IMR-90 (cell line): Measurements from ENCODE around the gene ANTXRL. TPM values are rescaled to one million over a fixed set of nuclear protein-coding genes. Genes with fewer than 3 reads are reported as not detected.
"Not testable (repeated sequence)": the region's sequence is repeated elsewhere in the genome, so short reads cannot be mapped to it uniquely, and the experiment has no call there.

Experiments used
- ATAC-seq: fragments of 200-7000 bp; cut with Tn5 transposase; 2 replicates; pipeline ENCODE4 v1.9.1; 2020; ENCODE audit warnings: low read depth, mild to moderate bottlenecking, moderate library complexity
- BruUV-seq: library from RNA; stranded (reverse); fragments of 400-500 nt; replicated peaks from 2 replicates; lab custom pipeline; 2021; lab: Mats Ljungman, UMichigan
- CTCF ChIA-PET: fragments of 300-600 bp; formaldehyde crosslinking; extraction: SDS; loops from one replicate; lab custom pipeline; 2021; ENCODE audit warnings: antibody characterized with exemption; lab: Yijun Ruan, JAX
- POLR2A ChIA-PET: fragments of 300-600 bp; sonication (Branson Sonifier 250); formaldehyde crosslinking; loops from one replicate; lab custom pipeline; 2022; ENCODE audit warnings: antibody characterized with exemption; ENCODE audit not compliant: unreplicated experiment; lab: Charles Lee
- DNase-seq: peaks from one replicate; pipeline ENCODE4 v3.0.0; 2013
- H2AFZ ChIP-seq: replicated peaks from 2 replicates; pipeline ENCODE3; 2013; ENCODE audit warnings: low read length, mild to moderate bottlenecking; ENCODE audit not compliant: poor library complexity
- H2AK5ac ChIP-seq: 2 replicates; pipeline ENCODE4 v1.6.1; 2013; ENCODE audit warnings: low read depth, low read length, inconsistent platforms
- H2AK9ac ChIP-seq: replicated peaks from 2 replicates; pipeline ENCODE3; 2013; ENCODE audit warnings: mild to moderate bottlenecking, low read depth, low read length, moderate library complexity; ENCODE audit not compliant: poor library complexity
- H2BK120ac ChIP-seq: 2 replicates; pipeline ENCODE4 v1.6.1; 2013; ENCODE audit warnings: low read depth, low read length, inconsistent platforms
- H2BK15ac ChIP-seq: 3 replicates; pipeline ENCODE4 v1.6.1; 2013; ENCODE audit warnings: low read depth, low read length, inconsistent platforms
- H2BK20ac ChIP-seq: 2 replicates; pipeline ENCODE4 v1.6.1; 2013; ENCODE audit warnings: low read depth, mild to moderate bottlenecking, inconsistent platforms, low read length, moderate library complexity
- H2BK5ac ChIP-seq: 2 replicates; pipeline ENCODE4 v1.6.1; 2013; ENCODE audit warnings: mild to moderate bottlenecking, low read depth, low read length, inconsistent platforms; ENCODE audit not compliant: poor library complexity, severe bottlenecking
- H3K14ac ChIP-seq: replicated peaks from 2 replicates; pipeline ENCODE4 v1.6.1; 2013; ENCODE audit warnings: low read depth, low read length, inconsistent platforms
- H3K18ac ChIP-seq: 2 replicates; pipeline ENCODE4 v1.6.1; 2013; ENCODE audit warnings: low read depth, low read length, control low read depth
- H3K23ac ChIP-seq: 2 replicates; pipeline ENCODE4 v1.6.1; 2013; ENCODE audit warnings: low read depth, low read length, inconsistent platforms
- H3K27ac ChIP-seq: 2 replicates; pipeline ENCODE4 v1.5.1; 2013; ENCODE audit warnings: mild to moderate bottlenecking, control low read depth, low read length; ENCODE audit not compliant: insufficient read depth
- H3K27me3 ChIP-seq: 2 replicates; pipeline ENCODE4 v1.6.1; 2013; ENCODE audit warnings: low read length; ENCODE audit not compliant: control insufficient read depth, insufficient read depth
- H3K36me3 ChIP-seq: 2 replicates; pipeline ENCODE4 v1.6.1; 2013; ENCODE audit warnings: low read length, mixed read lengths; ENCODE audit not compliant: control insufficient read depth, insufficient read depth
- H3K4ac ChIP-seq: 2 replicates; pipeline ENCODE4 v1.6.1; 2013; ENCODE audit warnings: low read depth, low read length, inconsistent platforms
- H3K4me1 ChIP-seq: 2 replicates; pipeline ENCODE4 v1.6.1; 2013; ENCODE audit warnings: low read length, mixed read lengths; ENCODE audit not compliant: control insufficient read depth, insufficient read depth
- H3K4me2 ChIP-seq: 2 replicates; pipeline ENCODE4 v1.6.1; 2013; ENCODE audit warnings: low read depth, mild to moderate bottlenecking, control low read depth, low read length, moderate library complexity
- H3K4me3 ChIP-seq: 2 replicates; pipeline ENCODE4 v1.5.1; 2013; ENCODE audit warnings: low read depth, mild to moderate bottlenecking, control low read depth, low read length, moderate library complexity; ENCODE audit not compliant: insufficient read depth
- H3K56ac ChIP-seq: 2 replicates; pipeline ENCODE4 v1.6.1; 2013; ENCODE audit warnings: low read length, inconsistent platforms; ENCODE audit not compliant: insufficient read depth; ENCODE audit errors: extremely low read depth
- H3K79me1 ChIP-seq, 2 experiments: 2 replicates each; pipeline ENCODE4 v1.6.1; 2013; ENCODE audit warnings: low read length in 2 of 2, inconsistent platforms in 1 of 2, low read depth in 1 of 2
- H3K9ac ChIP-seq: 2 replicates; pipeline ENCODE4 v1.6.1; 2013; ENCODE audit warnings: low read depth, low read length, control low read depth
- H3K9me1 ChIP-seq: 2 replicates; pipeline ENCODE4 v1.6.1; 2013; ENCODE audit warnings: low read length, inconsistent platforms; ENCODE audit not compliant: insufficient read depth
- H3K9me3 ChIP-seq: 2 replicates; pipeline ENCODE4 v1.6.1; 2013; ENCODE audit warnings: low read length; ENCODE audit not compliant: control insufficient read depth, insufficient read depth
- H4K20me1 ChIP-seq: 2 replicates; pipeline ENCODE4 v1.6.1; 2013; ENCODE audit warnings: low read length, inconsistent platforms; ENCODE audit not compliant: insufficient read depth
- H4K5ac ChIP-seq: 2 replicates; pipeline ENCODE4 v1.6.1; 2013; ENCODE audit warnings: mild to moderate bottlenecking, low read depth, low read length, control low read depth
- H4K8ac ChIP-seq, 2 experiments: 2 replicates each; pipeline ENCODE4 v1.6.1; 2013; ENCODE audit warnings: low read depth in 2 of 2, low read length in 2 of 2, control low read depth in 1 of 2, inconsistent platforms in 1 of 2
- H4K91ac ChIP-seq: 2 replicates; pipeline ENCODE4 v1.6.1; 2013; ENCODE audit warnings: low read depth, low read length, inconsistent platforms; ENCODE audit not compliant: insufficient read depth
- POLR2A ChIP-seq: IDR thresholded peaks from 2 replicates; pipeline ENCODE4 v1.6.1; 2012; ENCODE audit warnings: mild to moderate bottlenecking, low read depth, low read length
- SMC3 ChIP-seq: fragments of 150-350 bp; IDR thresholded peaks from 2 replicates; pipeline ENCODE4 v1.6.1; 2016; ENCODE audit warnings: low read depth, mild to moderate bottlenecking, antibody characterized with exemption, low read length, moderate library complexity
- WGBS, 2 experiments: methylation state at CpG; one replicate each; pipeline versions ENCODE4 v1.1.5 to v1.1.7; 2013; ENCODE audit warnings: missing lambda C conversion rate in 2 of 2; ENCODE audit not compliant: insufficient read length in 1 of 2; ENCODE audit errors: extremely low coverage in 2 of 2; 5-methylcytosine and 5-hydroxymethylcytosine counted together
- dilution Hi-C: fragments of 300-500 bp; cut with HindIII; formaldehyde crosslinking; loops from one replicate; pipeline ENCODE4 v1.14.3; 2018; ENCODE audit warnings: low sequenced_read_pairs; ENCODE audit not compliant: unreplicated experiment
- in situ Hi-C: fragments of 300-500 bp; cut with MboI; formaldehyde crosslinking; loops from 3 replicates; pipeline ENCODE4 v1.14.3; 2019; ENCODE audit warnings: low sequenced_read_pairs, inconsistent platforms, mixed read lengths
- intact Hi-C: fragments of 100-400 bp; cut with micrococcal nuclease; formaldehyde crosslinking; loops from 2 replicates; pipeline ENCODE4 v1.10.0; 2022
- polyA plus RNA-seq, 3 experiments: library from polyadenylated mRNA; depleted of rRNA; stranded (reverse); fragments of >200 nt; gene quantifications; 2 replicates each; pipeline ENCODE4 v1.2.3, GENCODE V29; 2012; ENCODE audit warnings: low replicate concordance in 1 of 3
- total RNA-seq: library from RNA; depleted of rRNA; stranded (reverse); fragments of >200 nt; gene quantifications from 2 replicates; pipeline ENCODE4 v1.2.3, GENCODE V29; 2012

ANTXRL gene
- total and polyA plus RNA-seq, 2 of the 4 experiments (the other 2 are of a cell fraction), result not detected

- no peak overlapping the region for H3K4me3 ChIP-seq
- peaks cover 3% of the 10 kb centered on the region; the same call in 1 of the 2 replicates for H3K27me3 ChIP-seq
- TF ChIP-seq POLR2A, result no peak
- no peak for TF ChIP-seq SMC3
- H2BK20ac ChIP-seq, result no peak overlapping the region
- no peaks in the 10 kb centered on the region for H3K36me3 ChIP-seq
- no TSS peak for BruUV-seq
- ChIA-PET CTCF (no interaction called here), POLR2A (no interaction called here)
- H2BK120ac ChIP-seq, result no peak overlapping the region
- no peaks in the 10 kb centered on the region for H3K79me1 ChIP-seq
- H3K18ac ChIP-seq, result no peak overlapping the region
- no peak overlapping the region for H3K27ac ChIP-seq
- no peak overlapping the region; the same call in 1 of the 2 replicates for H2AK5ac ChIP-seq
- peaks cover 8% of the 10 kb centered on the region; the same call in 1 of the 2 replicates for H3K9me1 ChIP-seq
- in situ Hi-C loops, result no loop called here
- H3K4me2 ChIP-seq, result no peak overlapping the region
- H3K14ac ChIP-seq, result no peak overlapping the region
- H3K4ac ChIP-seq, result no peak overlapping the region
- H3K9ac ChIP-seq, result no peak overlapping the region
- DNase-seq (no peak), ATAC-seq (no peak)
- no peak overlapping the region for H4K91ac ChIP-seq
- H4K20me1 ChIP-seq, result no peaks in the 10 kb centered on the region
- H3K9me3 ChIP-seq, result no peaks in the 10 kb centered on the region
- H4K5ac ChIP-seq, result no peak overlapping the region
- H2AFZ ChIP-seq, result peak overlapping the region; percentile 32
- no peak overlapping the region for H3K56ac ChIP-seq
- no peak overlapping the region for H2AK9ac ChIP-seq
- intact Hi-C loops, result no loop called here
- H3K23ac ChIP-seq, result no peak overlapping the region
- 88% methylated on average over 3 of the region's 10 CpGs; no CpG with 5 or more reads in 1 of the 2 experiments for WGBS, 2 experiments
- dilution Hi-C loops, result no loop called here
- H4K8ac ChIP-seq, result no peak overlapping the region
- peak overlapping the region; percentile 50 for H2BK5ac ChIP-seq
- no peaks in the 10 kb centered on the region for H3K4me1 ChIP-seq
- H2BK15ac ChIP-seq, result no peak overlapping the region
Measured at GRCh38 chr10:46268076-46268881, 18.5 kb upstream of the ANTXRL start.

GRCh38 chr10:46269554-46270053, 17.2 kb upstream of the ANTXRL start:
- H3K4ac ChIP-seq, H2AK5ac ChIP-seq, CTCF ChIA-PET, H3K36me3 ChIP-seq, BruUV-seq, H3K4me1 ChIP-seq, H2BK120ac ChIP-seq, H3K4me3 ChIP-seq, H3K56ac ChIP-seq, H2AK9ac ChIP-seq, H3K23ac ChIP-seq, in situ Hi-C loops, POLR2A ChIA-PET, H3K14ac ChIP-seq, H3K9me1 ChIP-seq, ATAC-seq, H3K18ac ChIP-seq, H4K5ac ChIP-seq, H4K8ac ChIP-seq, H2BK5ac ChIP-seq, H3K27me3 ChIP-seq, H2AFZ ChIP-seq, H3K27ac ChIP-seq, H3K79me1 ChIP-seq, H3K9ac ChIP-seq, H4K20me1 ChIP-seq, H2BK15ac ChIP-seq, H3K4me2 ChIP-seq, dilution Hi-C loops, intact Hi-C loops, H2BK20ac ChIP-seq, DNase-seq, H4K91ac ChIP-seq, H3K9me3 ChIP-seq: not testable (repeated sequence)
- WGBS, 2 experiments, result 60% methylated on average over 1 of the region's 3 CpGs; no CpG with 5 or more reads in 1 of the 2 experiments
